T-helper 1 cell treated with Interleukin-12 subunit alpha and Interleukin-12 subunit beta and Interleukin-4 antibody, amounts not matched to agents 30 ng/mL and 1 ng/mL, for 36 hours (primary cell): ENCODE measurements around the gene TGM2. TPM values are rescaled to one million over a fixed set of nuclear protein-coding genes. Genes with fewer than 3 reads are reported as not detected.

Source experiments
- intact Hi-C: fragments of 100-400 bp; cut with micrococcal nuclease; formaldehyde crosslinking; loops from one replicate; pipeline ENCODE4 v1.15.1; 2024
- total RNA-seq: library from RNA; stranded (reverse); gene quantifications from 2 replicates; pipeline ENCODE4 v1.2.3, GENCODE V29; 2022

Gene TGM2
- total RNA-seq, 1 donor from 2014 or later, result 2.3 TPM

DNA sequence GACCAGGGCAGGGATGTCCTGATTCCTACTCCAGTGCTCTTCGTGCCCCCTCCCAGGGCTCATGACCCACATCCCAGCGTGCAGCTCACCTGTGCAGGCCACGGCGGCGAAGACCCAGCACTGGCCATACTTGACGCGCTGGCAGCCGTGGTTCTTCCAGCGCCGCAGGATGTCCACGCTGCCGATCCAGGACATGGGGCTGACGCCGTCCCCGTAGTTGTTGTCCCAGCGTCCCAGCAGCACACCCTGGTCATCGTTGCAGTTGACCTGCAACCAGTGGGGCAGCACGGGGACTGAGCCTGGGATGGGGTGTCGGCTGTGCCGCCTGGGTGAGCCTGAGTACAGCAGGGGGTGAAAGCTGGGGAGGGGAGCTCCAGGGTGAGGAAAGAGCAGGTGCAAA lies 18.4 kb downstream of the TGM2 start:
- intact Hi-C loops, result no loop called here

DNA sequence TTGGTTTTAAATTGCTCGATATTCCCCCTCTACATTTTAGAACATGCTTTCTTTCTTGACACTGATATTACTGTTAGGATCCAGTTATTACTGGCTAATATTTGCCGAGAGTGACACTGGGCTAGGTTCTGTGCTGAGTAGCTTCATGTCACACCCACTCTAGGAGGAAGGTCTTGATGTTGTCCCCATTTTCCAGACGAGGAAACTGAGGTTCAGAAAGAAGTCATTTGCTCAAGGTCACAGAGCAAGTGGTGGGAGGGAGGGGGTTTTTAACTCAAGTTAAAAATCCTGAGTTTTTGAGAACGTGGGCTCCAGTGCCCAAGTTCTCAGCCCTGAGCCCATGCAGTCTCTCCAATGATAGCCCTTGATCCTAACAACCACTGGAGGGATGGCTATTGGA lies 18.9 kb downstream of the TGM2 start:
- intact Hi-C loops, result no loop called here

DNA sequence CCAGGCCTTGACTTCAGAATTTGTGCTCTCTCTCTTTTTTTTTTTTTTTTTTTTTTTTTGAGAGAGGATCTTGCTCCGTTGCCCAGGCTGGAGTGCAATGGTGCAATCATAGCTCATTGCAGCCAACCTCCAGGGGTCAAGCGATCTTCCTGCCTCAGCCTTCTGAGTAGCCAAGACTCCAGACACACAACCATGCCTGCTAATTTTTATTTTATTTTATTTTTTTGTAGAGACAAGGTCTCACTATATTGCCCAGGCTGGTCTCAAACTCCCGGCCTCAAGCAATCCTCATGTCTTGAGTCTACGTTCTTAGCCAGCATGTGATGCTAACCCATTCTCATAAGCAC lies 19.4 kb downstream of the TGM2 start:
- intact Hi-C loops, result no loop called here

DNA sequence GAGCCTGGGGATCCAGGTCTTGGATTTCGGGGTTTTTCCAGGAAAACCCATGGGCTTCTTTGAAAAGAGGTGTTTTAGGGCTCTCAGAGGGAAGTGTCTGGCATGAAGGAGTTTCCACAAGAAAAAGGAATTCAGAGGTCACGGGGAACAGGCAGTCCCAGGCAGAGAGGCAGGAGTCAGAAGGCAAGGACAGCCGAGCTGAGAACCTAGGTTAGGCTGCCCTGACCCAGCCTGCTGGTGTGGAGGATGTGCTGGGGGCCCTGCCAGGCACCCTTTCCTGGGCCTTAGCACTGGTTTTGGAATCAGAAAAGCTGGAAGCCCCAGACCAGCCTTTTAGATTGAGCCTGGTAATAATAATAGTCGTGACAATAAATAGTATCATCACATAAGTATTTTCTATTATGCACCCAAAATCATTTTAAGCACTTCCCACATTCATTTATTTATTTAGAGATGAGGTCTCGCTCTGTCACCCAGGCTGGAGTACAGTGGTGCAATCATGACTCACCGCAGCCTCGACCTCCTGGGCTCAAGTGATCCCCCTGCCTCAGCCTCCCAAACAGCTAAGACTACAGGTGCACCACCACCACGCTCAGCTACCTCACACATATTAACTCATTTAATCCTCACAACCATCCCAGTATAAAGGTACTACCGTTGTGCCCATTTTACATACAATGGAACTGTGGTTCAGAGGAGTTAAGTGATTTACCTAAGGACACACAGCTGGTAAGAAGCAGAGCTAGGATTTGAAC lies 19.9 kb downstream of the TGM2 start:
- intact Hi-C loops, result no loop called here

DNA sequence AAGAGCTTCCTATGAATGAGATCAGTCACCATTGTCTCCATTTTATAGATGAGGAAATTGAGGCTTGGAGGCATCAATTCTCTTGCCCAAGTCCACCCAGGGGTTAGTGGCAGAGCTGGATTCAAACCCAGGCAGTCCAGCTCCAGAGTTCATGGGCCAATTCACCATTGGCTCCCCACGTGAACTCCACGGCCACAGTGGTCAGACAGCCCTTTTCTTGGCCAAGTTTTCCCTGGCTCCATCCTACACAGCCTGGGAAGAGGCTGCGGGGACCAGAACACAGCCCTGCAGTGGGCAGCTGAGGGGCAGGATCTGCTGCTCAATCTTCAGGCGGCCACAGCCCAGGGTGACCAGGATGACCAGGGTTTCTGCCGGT lies 20.5 kb downstream of the TGM2 start:
- intact Hi-C loops, result no loop called here

DNA sequence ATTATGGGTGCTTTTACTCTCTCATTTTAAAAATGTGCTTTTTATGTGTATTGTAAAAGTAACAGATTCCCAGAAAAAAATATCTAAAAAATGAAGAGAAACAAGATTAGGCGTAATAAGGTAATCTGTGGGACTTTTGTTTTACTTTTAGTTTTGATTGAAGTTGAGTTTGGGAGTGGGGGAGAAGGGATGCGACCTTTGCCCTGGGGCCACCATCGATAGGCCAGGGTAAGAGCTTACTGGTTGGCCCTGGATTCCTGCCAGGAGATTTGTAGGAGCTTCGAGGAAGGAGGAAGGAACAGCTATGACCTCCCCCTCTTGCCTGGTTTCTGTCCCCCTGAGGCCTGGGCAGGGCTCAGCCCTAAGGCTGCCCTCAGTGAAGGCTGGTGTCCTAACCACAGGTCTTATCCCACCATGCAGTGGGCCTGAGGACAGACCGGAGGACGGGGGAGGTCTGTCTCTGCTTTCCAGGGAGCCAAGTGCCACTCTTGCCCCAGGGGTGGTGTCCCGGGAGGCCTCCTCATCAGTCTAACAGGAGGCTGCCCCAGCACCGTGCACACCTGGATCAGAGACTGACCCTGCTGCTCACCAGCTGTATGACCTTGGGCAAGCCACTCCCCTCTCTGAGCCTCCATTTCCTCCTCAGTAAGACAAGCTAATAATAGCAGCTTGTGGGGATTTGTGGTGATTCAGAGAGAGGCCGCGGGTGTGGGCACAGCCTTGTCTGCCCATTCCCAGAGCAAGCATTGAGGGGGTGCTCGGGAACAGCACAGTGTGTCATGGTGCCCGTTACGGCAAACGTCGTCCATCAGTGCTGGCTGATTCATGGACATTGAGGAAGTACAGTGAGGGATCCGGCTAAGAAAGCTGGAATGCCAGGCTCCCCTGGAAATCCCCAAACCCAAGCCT lies 21.2 kb downstream of the TGM2 start:
- intact Hi-C loops, result no loop called here

DNA sequence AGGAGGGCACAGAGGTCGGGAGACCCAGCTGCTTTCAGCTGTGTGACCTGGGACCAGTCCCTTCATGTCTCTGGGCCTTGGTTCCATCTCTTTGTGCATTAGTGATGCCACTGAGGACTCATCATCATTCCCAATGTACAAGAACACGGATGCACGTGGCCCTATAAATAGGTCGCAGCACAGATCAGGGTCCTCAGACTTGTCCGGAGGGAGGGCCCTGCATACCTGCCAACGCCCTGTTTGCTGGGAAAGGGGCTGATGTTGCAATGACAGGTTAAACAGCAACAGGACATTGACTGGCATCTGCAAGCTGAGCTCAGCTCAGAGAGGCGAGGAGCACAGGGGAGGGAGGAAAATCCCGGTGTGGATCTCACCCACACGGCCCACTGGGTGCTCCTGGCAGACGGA lies 21.8 kb downstream of the TGM2 start:
- intact Hi-C loops, result no loop called here

DNA sequence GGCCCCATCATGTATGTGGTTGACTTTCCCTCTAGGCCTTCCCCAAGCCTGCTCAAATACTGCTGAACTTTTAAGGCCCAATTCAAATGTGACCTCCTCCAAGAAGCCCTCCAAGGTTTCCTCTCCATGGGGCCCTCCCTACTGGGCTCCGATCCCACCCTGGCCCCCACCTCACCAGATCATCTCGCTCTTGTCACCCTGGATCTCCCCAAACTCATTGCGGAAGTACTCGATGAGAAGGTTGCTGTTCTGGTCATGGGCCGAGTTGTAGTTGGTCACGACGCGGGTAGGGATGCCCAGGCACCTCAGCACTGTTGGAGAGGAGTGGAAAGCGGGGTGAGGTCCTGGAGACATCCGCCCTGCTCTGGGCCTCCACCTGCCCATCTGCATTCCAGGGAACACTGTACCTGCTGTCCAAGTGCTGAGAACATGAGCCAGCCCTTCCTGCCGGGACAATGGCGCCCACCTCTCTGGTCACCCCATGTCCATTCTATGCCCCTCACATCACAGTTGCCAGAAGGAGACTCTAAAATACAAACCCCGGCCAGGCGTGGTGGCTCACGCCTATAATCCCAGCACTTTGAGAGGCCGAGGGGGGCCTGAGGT lies 23.1 kb downstream of the TGM2 start:
- intact Hi-C loops, result no loop called here

DNA sequence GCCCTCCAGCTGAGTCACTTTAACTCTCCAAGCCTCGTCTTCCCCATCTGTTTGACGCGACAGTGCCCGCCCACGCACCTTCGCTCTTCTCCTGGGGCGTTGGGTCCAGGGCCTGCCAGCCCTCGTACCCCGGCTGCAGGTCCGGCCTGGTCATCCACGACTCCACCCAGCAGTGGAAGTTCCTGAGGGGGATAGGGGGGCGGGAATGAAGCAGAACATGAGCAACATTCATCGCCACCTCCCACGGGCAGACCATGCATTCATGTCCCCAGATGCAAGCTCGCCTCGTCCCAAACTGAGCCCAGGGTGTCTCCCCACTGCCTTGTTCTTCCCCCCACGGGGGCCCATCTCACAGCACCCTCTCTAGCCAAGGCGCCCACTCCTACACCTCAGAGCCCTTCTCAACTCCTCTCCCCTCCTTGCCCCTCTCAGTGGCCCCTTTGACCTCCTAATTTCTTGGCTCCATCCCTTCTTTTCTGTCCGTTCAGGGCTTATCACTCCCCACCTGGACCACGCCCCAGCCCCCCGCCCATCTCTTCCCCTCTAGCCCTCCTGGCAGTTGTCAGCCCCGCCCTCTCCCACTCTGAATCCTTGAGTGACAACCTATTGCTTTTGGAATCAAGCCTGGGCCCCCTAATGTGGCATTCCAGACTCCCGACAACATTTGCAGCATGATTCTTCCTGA lies 23.7 kb downstream of the TGM2 start:
- intact Hi-C loops, result no loop called here

DNA sequence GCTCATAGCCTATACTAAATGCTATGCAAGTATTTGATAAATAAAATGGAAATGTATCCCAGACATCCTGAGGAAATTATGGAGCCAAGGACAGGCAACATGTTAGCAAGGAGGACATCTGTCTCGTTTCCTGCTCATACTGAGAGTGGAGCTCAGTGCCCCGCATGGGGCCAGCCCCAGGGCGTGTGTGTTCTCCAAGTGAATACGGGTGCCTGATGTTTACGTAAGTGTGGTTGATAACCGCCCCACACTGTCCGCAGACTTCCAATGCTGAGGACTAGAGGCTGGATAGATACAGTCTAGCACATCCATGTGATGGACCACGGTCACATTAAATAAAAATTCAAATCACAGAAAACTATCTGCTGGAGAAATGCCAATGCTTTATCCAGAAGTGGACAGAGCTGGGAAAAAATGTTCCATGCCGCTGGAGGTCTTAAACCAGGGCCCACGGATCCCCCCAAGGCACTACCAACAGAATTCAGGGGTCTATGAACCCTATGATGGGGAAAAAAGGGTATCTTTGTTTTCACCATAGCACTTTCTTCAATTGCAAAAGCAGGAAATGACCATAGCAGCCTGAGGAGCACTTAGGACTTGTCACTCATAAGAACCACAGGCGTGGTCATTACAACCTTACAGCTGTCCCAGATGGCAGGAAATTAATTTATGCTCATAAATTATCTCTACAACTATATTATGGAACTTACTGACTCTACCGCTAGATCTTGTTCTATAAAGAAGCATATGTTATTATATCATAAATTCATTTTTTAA lies 24.9 kb downstream of the TGM2 start:
- intact Hi-C loops, result no loop called here

DNA sequence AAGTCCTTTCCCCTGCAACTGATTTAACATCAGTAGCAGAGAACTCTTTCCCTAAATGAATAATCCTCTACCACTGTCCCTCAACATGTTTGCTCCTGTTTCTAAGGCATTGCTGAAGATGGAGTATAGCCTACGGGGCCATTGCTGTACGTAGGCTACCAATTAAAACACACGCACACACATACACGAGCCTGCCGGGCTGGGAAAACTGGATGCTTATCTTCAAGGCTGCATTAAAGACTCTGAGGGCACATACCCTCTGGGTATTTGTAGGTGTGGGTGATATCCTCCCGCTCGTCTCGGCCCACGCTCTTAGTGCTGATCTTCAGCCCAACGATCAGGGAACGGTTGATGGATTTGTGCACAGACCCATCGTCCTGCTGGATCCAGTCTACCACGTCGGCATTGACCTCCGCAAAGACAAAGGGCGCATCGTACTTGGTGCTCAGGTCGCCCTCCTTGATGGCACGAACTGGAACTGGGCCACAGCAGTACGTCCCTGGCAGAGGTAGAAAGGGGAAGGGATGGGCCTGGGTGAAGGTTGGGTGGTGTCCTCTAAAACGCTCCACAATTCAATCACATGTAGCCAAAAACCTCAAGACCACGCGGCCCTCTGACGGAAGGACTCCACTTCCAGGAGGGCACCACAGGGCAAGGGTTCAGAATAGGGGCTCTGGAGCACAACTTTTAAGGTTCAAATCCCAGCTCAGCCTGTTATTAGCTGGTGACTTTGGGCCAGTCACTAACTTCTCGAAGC lies 25.7 kb downstream of the TGM2 start:
- intact Hi-C loops, result no loop called here

DNA sequence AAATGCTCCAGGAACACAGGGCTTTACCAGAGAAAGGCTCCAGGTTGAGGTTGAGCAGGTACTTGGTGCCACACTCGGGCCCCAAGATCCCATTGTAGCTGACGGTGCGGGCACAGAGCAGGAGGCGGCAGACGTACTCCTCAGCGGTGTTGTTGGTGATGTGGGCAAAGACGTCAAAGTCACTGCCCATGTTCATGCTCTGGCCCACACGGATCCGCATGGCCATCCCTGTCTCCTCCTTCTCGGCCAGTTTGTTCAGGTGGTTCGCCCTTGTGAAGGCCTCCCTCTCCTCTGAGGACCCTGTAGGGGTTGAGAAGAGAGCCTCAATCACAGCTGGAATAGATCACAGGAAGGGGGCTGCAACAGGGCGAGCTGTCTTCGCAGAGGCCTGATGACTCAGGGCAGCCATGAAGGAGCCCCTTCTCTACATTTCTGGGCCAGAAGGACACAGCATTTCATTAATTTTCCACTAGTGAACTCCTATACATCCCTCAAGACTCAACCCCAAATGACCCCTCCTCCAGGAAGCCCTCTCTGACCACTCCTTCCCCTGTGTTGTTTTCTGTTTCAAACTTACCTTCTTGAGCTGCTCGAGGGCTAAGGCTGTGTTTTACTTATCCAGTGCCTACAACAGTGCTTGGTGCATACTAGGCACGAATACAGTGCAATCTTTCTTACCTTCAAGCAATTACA lies 26.8 kb downstream of the TGM2 start:
- intact Hi-C loops, result no loop called here

DNA sequence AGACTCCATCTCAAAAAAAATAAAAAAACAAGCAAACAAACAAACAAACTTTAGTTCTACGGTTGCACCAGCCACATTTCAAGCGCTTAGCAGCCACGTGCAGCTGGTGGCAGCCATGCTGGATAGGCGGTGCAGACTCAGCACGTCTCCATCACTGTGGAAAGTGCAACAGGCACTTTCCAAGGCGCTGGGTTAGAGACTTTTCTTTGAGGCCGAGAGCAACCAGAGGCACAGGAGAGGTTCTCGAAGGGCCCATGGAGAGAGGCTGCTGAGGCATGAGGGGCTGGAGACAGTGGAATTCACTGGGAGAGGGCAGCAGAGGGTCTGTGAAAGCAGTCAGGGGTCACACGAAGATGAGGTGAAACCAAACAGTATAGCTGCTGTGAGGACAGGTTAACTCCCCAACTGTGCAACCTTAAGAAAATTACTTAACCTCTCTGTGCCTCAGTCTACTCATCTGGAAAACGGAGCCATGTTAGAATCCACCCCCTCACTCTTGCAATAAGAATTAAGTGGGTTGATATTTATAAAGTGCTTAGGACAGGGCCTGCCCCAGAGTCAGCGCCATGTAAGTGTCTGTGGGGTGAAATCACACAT lies 27.5 kb downstream of the TGM2 start:
- intact Hi-C loops, result no loop called here

DNA sequence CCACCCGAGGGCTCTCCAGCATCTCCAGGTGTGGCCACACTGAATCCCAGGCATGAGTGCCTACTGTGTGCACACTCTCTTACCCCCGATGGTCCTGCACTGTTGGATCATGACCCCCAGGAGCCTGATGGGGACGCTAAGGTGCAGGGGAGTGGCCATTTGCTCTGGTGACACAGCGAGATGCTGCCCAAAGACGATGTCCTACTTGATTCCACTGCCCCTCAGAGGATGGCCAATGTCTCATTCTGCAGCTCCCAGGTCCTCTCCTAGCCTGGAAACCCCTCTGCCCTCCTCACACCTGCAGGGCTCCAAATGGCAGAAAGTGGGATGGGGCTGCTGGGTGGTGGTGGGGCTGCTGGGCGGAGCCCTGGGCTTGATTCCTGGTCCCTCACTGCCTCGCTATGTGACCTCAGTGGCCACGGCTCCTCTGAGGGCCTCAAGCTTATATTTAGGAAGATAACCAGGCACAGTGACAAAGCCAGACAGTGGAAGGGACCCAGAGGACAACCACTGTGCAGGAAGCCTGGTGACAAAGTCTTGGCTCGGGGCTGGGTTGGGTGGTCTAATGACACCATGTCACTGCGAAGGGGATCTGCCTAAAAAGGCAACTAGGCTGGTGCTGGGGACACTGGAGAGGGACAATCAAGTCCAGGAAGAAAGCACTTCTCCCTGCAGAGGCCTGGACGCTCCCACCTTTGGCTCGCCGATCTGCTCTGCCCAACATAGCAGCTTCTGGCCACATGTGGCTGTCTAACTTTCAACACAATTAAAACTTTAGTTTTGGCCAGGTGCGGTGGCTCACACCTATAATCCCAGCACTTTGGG lies 28.4 kb downstream of the TGM2 start:
- intact Hi-C loops, result no loop called here

DNA sequence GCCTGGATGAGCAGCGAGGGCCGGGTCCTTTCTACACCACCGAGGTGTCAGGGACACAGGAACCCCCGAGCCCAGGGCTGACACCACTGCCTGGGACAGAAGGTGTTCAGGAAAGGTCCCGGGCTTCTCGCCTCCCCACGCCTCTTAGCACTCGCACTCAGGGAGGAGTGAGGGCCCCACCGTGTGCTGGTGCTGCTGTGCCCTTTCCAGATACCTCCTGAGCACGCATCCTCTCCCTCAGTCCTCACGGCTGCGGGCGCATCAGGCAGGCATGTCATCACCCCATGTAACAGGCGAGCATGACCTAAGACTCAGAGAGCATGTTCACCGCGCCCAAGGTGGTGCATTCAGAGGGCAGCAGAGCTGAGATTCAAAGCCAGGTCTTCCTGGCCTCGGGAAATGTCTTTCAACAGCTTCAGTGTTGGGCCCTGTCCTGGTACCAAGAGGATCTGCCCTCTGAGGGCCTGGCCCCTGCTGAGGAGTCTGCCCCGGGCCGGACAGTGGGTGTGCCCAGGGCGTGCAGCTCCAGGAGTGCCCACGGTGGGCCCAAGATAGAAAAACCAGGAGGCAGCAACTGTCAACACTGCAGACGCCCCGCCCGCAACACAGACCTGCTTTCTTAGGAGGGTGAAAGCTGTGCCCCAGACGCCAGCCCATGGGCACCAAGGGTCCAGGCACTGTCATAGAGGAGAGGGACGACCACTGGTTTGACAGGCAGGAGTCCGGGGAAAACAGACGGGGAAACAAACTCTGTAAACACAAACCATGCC lies 29.2 kb downstream of the TGM2 start:
- intact Hi-C loops, result no loop called here

DNA sequence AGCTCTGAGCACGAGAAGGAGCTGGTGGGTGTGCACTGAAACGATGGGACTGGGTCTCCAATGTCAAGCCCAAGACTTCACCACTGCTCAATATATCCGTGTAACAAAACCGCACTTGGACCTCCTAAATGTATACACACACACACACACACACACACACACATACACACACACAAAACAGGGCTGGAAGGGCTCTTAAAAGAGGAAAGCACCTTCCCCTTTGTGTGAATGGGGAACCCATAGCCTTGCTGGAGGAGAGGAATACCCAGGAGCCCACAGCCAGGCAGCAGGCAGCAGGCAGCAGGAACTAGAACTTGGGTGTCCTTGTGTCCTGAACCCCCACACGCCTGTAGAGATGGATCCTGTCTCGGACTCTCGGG lies 29.8 kb downstream of the TGM2 start:
- intact Hi-C loops, result no loop called here

DNA sequence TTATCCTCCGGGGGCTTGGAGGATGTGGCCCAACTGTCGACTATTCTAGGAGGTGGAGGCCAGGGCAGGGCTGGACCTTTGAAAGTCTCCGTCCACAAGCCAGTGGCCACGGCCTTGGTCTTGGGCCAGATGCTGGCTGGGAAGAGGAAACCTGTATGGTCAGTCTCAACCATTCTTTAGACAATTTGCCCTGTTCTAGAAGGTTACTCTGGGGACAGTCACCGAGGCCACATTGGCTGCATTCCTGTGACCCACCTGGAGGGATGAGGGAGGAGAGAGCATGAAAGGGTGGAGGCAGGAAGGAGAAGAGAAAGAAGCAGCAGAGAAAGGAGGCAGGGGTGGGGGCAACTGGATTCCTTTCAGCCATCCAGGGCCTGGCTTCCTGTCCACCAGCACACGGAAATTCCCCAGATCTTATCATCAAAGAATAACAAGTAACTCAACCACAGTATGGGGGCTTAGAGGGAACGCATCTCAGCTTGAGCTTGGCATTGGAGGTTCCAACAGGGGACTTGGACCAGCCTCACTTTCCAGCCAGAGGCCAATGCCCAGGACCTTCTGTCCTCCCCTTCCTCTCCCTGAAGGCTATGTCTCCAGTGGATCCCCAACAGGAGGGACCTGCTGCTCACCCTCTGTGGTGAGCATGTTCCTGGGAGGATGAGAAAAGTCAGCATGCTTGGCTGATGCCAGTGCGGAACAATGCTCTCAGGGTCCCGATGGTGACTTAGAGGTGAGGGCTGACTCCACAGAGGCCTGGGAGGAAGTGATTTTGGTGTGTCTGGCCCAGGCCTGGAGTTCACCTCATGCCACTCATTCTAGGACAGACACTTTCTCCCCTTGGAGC lies 30.4 kb downstream of the TGM2 start:
- intact Hi-C loops, result no loop called here
